GM18526 (cell line): ENCODE measurements around the gene MRFAP1.

Experiments used
- POLR2A ChIP-seq: IDR thresholded peaks from 3 replicates; pipeline ENCODE4 v1.6.1; 2011; ENCODE audit not compliant: insufficient read length; ENCODE audit errors: extremely low read depth

Gene MRFAP1

GRCh38 chr4:6668391-6668790, 27.9 kb downstream of the MRFAP1 start:
- no peak for TF ChIP-seq POLR2A

GRCh38 chr4:6671648-6672047, 31.2 kb downstream of the MRFAP1 start:
- TF ChIP-seq POLR2A, result no peak

- no peak for TF ChIP-seq POLR2A
These were observed 31.6 kb downstream of the MRFAP1 start for GRCh38 chr4:6672131-6672530.

GRCh38 chr4:6673660-6674499, 33.4 kb downstream of the MRFAP1 start:
- TF ChIP-seq POLR2A, result peak; percentile 83

GRCh38 chr4:6674500-6675149, 34.1 kb downstream of the MRFAP1 start:
- TF ChIP-seq POLR2A, result no peak

GRCh38 chr4:6676722-6677558, 36.5 kb downstream of the MRFAP1 start:
- no peak for TF ChIP-seq POLR2A

- no peak for TF ChIP-seq POLR2A
These were observed 40.0 kb downstream of the MRFAP1 start for GRCh38 chr4:6680372-6681034.

- TF ChIP-seq POLR2A, result no peak
These were observed 40.7 kb downstream of the MRFAP1 start for GRCh38 chr4:6681191-6681590.

GRCh38 chr4:6682862-6683590, 42.5 kb downstream of the MRFAP1 start:
- no peak for TF ChIP-seq POLR2A

GRCh38 chr4:6684656-6685055, 44.2 kb downstream of the MRFAP1 start:
- TF ChIP-seq POLR2A, result no peak

GRCh38 chr4:6686104-6686787, 45.8 kb downstream of the MRFAP1 start:
- no peak for TF ChIP-seq POLR2A

GRCh38 chr4:6687947-6688878, 47.7 kb downstream of the MRFAP1 start:
- no peak for TF ChIP-seq POLR2A
